Measurements from ENCODE around the gene SUPV3L1. TPM values are rescaled to one million over a fixed set of nuclear protein-coding genes. Genes with fewer than 3 reads are reported as not detected.

SUPV3L1 gene
- total and polyA plus RNA-seq, 10 of the 15 experiments (the other 5 are each of a cell fraction or from before 2014, with no cell fraction given) = 18.4 to 57.8 (median 44.2) TPM

DNA sequence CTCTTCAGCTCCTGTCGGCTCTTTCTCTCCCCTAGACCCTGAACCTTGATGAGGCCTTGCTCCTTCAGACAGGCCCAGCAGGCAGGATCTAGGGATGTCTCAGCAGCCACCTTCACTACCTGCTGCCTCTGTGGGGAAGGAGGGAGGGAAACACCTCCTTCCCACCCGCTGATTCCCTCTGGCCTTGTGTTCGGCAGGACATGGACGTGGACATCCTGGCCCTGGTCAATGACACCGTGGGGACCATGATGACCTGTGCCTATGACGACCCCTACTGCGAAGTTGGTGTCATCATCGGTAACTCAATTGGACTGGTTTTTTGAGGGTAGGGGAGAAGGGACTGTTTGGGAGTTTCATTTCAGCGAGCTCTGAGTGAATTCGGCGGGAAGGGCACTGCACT lies 60.4 kb downstream of the SUPV3L1 start (continued):
- no peak for TF ChIP-seq ATF3 (IDR thresholded peaks at IDR 0.05; ENCODE audit: borderline replicate concordance, extremely low read depth, low read depth, low read length)
- no peak for TF ChIP-seq ZNF622 (IDR thresholded peaks at IDR 0.05)
- no peak for TF ChIP-seq NR2C2 (IDR thresholded peaks at IDR 0.05; ENCODE audit: borderline replicate concordance, control insufficient read depth, insufficient read length, low read depth)

DNA sequence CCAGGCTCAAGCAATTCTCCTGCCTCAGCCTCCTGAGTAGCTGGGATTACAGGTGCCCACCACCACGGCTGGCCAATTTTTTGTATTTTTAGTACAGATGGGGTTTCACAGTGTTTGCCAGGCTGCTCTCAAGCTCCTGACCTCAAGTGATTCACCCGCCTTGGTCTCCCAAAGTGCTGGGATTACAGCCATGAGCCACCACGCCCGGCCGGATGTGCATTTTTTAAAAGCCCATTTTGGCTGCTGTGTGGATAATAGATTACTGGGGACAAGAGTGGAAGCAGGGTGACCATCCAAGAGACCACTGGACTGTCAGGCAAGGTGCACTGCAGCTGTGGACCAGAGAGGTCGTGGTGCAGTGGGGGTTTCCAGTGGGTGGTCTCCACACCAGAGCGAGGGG lies 61.5 kb downstream of the SUPV3L1 start:
- TF ChIP-seq TARDBP (IDR thresholded peaks at IDR 0.05; ENCODE audit: borderline replicate concordance) (no peak), PML (IDR thresholded peaks at IDR 0.05; ENCODE audit: low read length) (no peak), IRF4 (IDR thresholded peaks at IDR 0.05; ENCODE audit: low read depth, low read length) (no peak), ATF3 (IDR thresholded peaks at IDR 0.05; ENCODE audit: borderline replicate concordance, extremely low read depth, low read depth, low read length) (no peak), FOXK2 (IDR thresholded peaks at IDR 0.05) (no peak), NR2F1 (conservative IDR thresholded peaks at IDR 0.05) (no peak), ZSCAN29 (IDR thresholded peaks at IDR 0.05) (no peak), ZBTB11 (CRISPR knock-in tag; IDR thresholded peaks at IDR 0.05) (no peak), MYC (IDR thresholded peaks at IDR 0.05; ENCODE audit: insufficient read depth, insufficient read length, insufficient replicate concordance, low read length, severe bottlenecking) (no peak), JUNB (IDR thresholded peaks at IDR 0.05) (no peak), RUNX3 (IDR thresholded peaks at IDR 0.05; ENCODE audit: low read length) (no peak), ZNF217 (IDR thresholded peaks at IDR 0.05) (no peak), NFXL1 (IDR thresholded peaks at IDR 0.05; ENCODE audit: borderline replicate concordance) (no peak)
- DNase-seq (ENCODE audit: low read depth, low spot score) = no peak
- Histone ChIP-seq H3K79me2 (ENCODE audit: control insufficient read depth, insufficient read depth, low read length) (no peaks in the 10 kb centered on the region), H3K27me3 (replicated peaks in 1 of 2; ENCODE audit: control insufficient read depth in 2 of 2, insufficient read depth in 2 of 2, low read length in 1 of 2) (no peaks in the 10 kb centered on the region), H3K4me1 (ENCODE audit: control insufficient read depth, insufficient read depth, low read length) (no peaks in the 10 kb centered on the region), H3K36me3 (ENCODE audit: control insufficient read depth in 2 of 2, insufficient read depth in 2 of 2, low read length in 1 of 2) (no peaks in the 10 kb centered on the region), H3K9ac (ENCODE audit: control insufficient read depth, insufficient read depth, low read length) (no peak overlapping the region), H3K27ac (ENCODE audit: control insufficient read depth, insufficient read depth) (no peak overlapping the region), H3K4me2 (ENCODE audit: control insufficient read depth, insufficient read depth) (no peak overlapping the region), H4K20me1 (ENCODE audit: control insufficient read depth, insufficient read depth) (no peaks in the 10 kb centered on the region), H3K9me3 (replicated peaks; ENCODE audit: control insufficient read depth, insufficient read depth, low read length) (no peaks in the 10 kb centered on the region), H3K4me3 (no peak overlapping the region), H2AFZ (ENCODE audit: control insufficient read depth, low read depth, low read length) (no peak overlapping the region)
- no TSS peak for BruUV-seq (replicated peaks)
- POLR2A ChIA-PET = interaction anchor here (0.6 kb wide), 1 partner anchor 285 kb away, joined by 3 read pairs; no protein-coding TSS in a partner anchor
- WGBS (ENCODE audit: insufficient coverage, insufficient replicate concordance, low lambda C conversion rate, missing lambda C conversion rate) = 25% methylated on average over 7 of the region's 7 CpGs
- RAD21 ChIA-PET (ENCODE audit: unreplicated experiment) = interaction anchor here (2.3 kb wide), 1 partner anchor 151 kb away, joined by 10 read pairs; no protein-coding TSS in a partner anchor
- no peak for FAIRE-seq
- CTCF ChIA-PET = interaction anchor here (1.1 to 2.3 kb wide), 2 partner anchors 166 to 176 kb away, joined by 3 to 13 read pairs; no protein-coding TSS in a partner anchor
- SMC1A ChIA-PET (ENCODE audit: uncharacterized antibody, unreplicated experiment) = interaction anchor here (1.2 to 2.2 kb wide), 5 partner anchors 10 to 167 kb away, joined by 3 to 8 read pairs (median 6); no protein-coding TSS in a partner anchor
- in situ Hi-C loops (cut with MboI) = no loop called here
- ATAC-seq = no peak
- intact Hi-C loops (cut with micrococcal nuclease; ENCODE audit: unreplicated experiment) = no loop called here

Data from GM12878 (cell line).